H1 (cell line): ENCODE results near the gene RELCH. TPM values are rescaled to one million over a fixed set of nuclear protein-coding genes. Genes with fewer than 3 reads are reported as not detected.

ENCODE experiments used
- CTCF ChIA-PET: fragments of 300-600 bp; sonication (Branson Sonifier 250); formaldehyde crosslinking; loops from one replicate; lab custom pipeline; 2021; ENCODE audit not compliant: partially characterized antibody; lab: Charles Lee
- POLR2A ChIA-PET: fragments of 300-600 bp; sonication (Branson Sonifier 250); formaldehyde crosslinking; loops from one replicate; lab custom pipeline; 2021; ENCODE audit warnings: inconsistent platforms; ENCODE audit not compliant: partially characterized antibody; lab: Charles Lee
- DNase-seq, 2 experiments: peaks; one replicate each; pipeline versions ENCODE4 v3.0.0 to v3.0.0-alpha.2; 2010 to 2022; ENCODE audit warnings: low spot score in 2 of 2, low read depth in 1 of 2, mixed read lengths in 1 of 2
- FAIRE-seq: peaks from 2 replicates; lab custom pipeline; 2011; peaks lifted over from hg19 to GRCh38; lab: Jason Lieb, UNC
- H2AFZ ChIP-seq: 2 replicates; pipeline ENCODE4 v1.8.1; 2012; ENCODE audit warnings: low read length, inconsistent platforms
- H2AK5ac ChIP-seq: 2 replicates; pipeline ENCODE4 v1.6.1; 2013; ENCODE audit warnings: low read depth, low read length
- H2BK120ac ChIP-seq: replicated peaks from 2 replicates; pipeline ENCODE3; 2013; ENCODE audit warnings: low read depth, low read length, inconsistent platforms
- H2BK12ac ChIP-seq: 2 replicates; pipeline ENCODE4 v1.6.1; 2013; ENCODE audit warnings: low read depth, low read length
- H2BK15ac ChIP-seq: 2 replicates; pipeline ENCODE4 v1.6.1; 2013; ENCODE audit warnings: low read length
- H2BK20ac ChIP-seq: 2 replicates; pipeline ENCODE4 v1.6.1; 2013; ENCODE audit warnings: low read length
- H2BK5ac ChIP-seq: 2 replicates; pipeline ENCODE4 v1.6.1; 2013; ENCODE audit warnings: low read depth, low read length
- H3K14ac ChIP-seq: 2 replicates; pipeline ENCODE4 v1.6.1; 2013; ENCODE audit warnings: inconsistent platforms; ENCODE audit not compliant: insufficient read length
- H3K18ac ChIP-seq: 2 replicates; pipeline ENCODE4 v1.6.1; 2013; ENCODE audit warnings: low read length; ENCODE audit errors: extremely low read depth
- H3K23ac ChIP-seq: 2 replicates; pipeline ENCODE4 v1.6.1; 2013; ENCODE audit warnings: inconsistent platforms; ENCODE audit not compliant: insufficient read length
- H3K23me2 ChIP-seq: 2 replicates; pipeline ENCODE4 v1.6.1; 2013; ENCODE audit warnings: low read depth, low read length
- H3K27ac ChIP-seq: 2 replicates; pipeline ENCODE4 v1.6.1; 2011; ENCODE audit warnings: low read depth, low read length, inconsistent platforms
- H3K27me3 ChIP-seq, 4 experiments: replicated peaks in 1 of 4; 1 replicate in 1 of 4; 2 replicates in 3 of 4; pipeline versions ENCODE4 v1.6.1 to v1.8.1; 2011 to 2013; ENCODE audit warnings: low read length in 3 of 4, mild to moderate bottlenecking in 3 of 4, inconsistent platforms in 2 of 4, mixed read lengths in 2 of 4, moderate library complexity in 1 of 4; ENCODE audit not compliant: control insufficient read depth in 3 of 4, insufficient read depth in 3 of 4; ENCODE audit errors: extremely low read depth in 1 of 4
- H3K36me3 ChIP-seq, 4 experiments: 2 replicates each; pipeline versions ENCODE4 v1.6.1 to v1.8.1; 2011 to 2013; ENCODE audit warnings: mild to moderate bottlenecking in 4 of 4, low read length in 3 of 4, moderate library complexity in 2 of 4, control low read depth in 1 of 4, inconsistent platforms in 1 of 4; ENCODE audit not compliant: insufficient read depth in 4 of 4, control insufficient read depth in 2 of 4
- H3K4ac ChIP-seq: replicated peaks from 2 replicates; pipeline ENCODE3; 2013; ENCODE audit warnings: low read length, low read depth, mixed read lengths, inconsistent platforms; ENCODE audit not compliant: insufficient read length
- H3K4me1 ChIP-seq, 4 experiments: replicated peaks in 1 of 4; 1 replicate in 1 of 4; 2 replicates in 3 of 4; pipeline versions ENCODE4 v1.6.1 to v1.8.1; 2011 to 2013; ENCODE audit warnings: low read length in 3 of 4, inconsistent platforms in 2 of 4, mixed read lengths in 1 of 4; ENCODE audit not compliant: insufficient read depth in 4 of 4, control insufficient read depth in 3 of 4
- H3K4me2 ChIP-seq, 2 experiments: 2 replicates each; pipeline versions ENCODE4 v1.6.1 to v1.8.1; 2011 to 2013; ENCODE audit warnings: low read depth in 2 of 2, low read length in 2 of 2, control low read depth in 1 of 2, inconsistent platforms in 1 of 2, mild to moderate bottlenecking in 1 of 2; ENCODE audit not compliant: insufficient read depth in 1 of 2
- H3K4me3 ChIP-seq, 4 experiments: fragments of 200-600, 300-600 bp in 1 of 4; sonication (generic), shearing (Covaris generic), sonication (Bioruptor Twin) in 1 of 4; 2 replicates each; pipeline versions ENCODE4 v1.5.1 to v1.8.1; 2011 to 2016; ENCODE audit warnings: low read length in 4 of 4, low read depth in 3 of 4, control low read depth in 2 of 4, inconsistent platforms in 2 of 4, mild to moderate bottlenecking in 2 of 4, mixed read lengths in 1 of 4, moderate library complexity in 1 of 4; ENCODE audit not compliant: insufficient read depth in 2 of 4; ENCODE audit errors: extremely low read depth in 1 of 4
- H3K56ac ChIP-seq: replicated peaks from 2 replicates; pipeline ENCODE3; 2013; ENCODE audit warnings: low read depth, mild to moderate bottlenecking, mixed read lengths, low read length, inconsistent platforms; ENCODE audit not compliant: insufficient read length
- H3K79me1 ChIP-seq: 2 replicates; pipeline ENCODE4 v1.6.1; 2013; ENCODE audit warnings: low read depth, low read length, control low read depth
- H3K79me2 ChIP-seq, 2 experiments: 2 replicates each; pipeline versions ENCODE4 v1.6.1 to v1.8.1; 2012 to 2013; ENCODE audit warnings: low read length in 2 of 2, mild to moderate bottlenecking in 2 of 2, inconsistent platforms in 1 of 2; ENCODE audit not compliant: insufficient read depth in 2 of 2, control insufficient read depth in 1 of 2
- H3K9ac ChIP-seq, 4 experiments: replicated peaks in 1 of 4; 1 replicate in 1 of 4; 2 replicates in 3 of 4; pipeline versions ENCODE4 v1.6.1 to v1.8.1; 2011 to 2013; ENCODE audit warnings: low read depth in 3 of 4, low read length in 3 of 4, control low read depth in 2 of 4, mild to moderate bottlenecking in 2 of 4, moderate library complexity in 2 of 4, inconsistent platforms in 1 of 4; ENCODE audit errors: extremely low read depth in 1 of 4
- H3K9me3 ChIP-seq, 2 experiments: 2 replicates each; pipeline versions ENCODE4 v1.6.1 to v1.8.1; 2012 to 2013; ENCODE audit warnings: mild to moderate bottlenecking in 2 of 2, moderate library complexity in 2 of 2, control low read depth in 1 of 2, inconsistent platforms in 1 of 2, low read depth in 1 of 2, low read length in 1 of 2, mixed read lengths in 1 of 2; ENCODE audit not compliant: insufficient read depth in 2 of 2
- H4K20me1 ChIP-seq, 2 experiments: replicated peaks in 1 of 2; 2 replicates each; pipeline versions ENCODE3 to v1.8.1; 2011 to 2013; ENCODE audit warnings: inconsistent platforms in 2 of 2, low read length in 2 of 2, mild to moderate bottlenecking in 1 of 2; ENCODE audit not compliant: insufficient read depth in 2 of 2, control insufficient read depth in 1 of 2
- H4K5ac ChIP-seq: 2 replicates; pipeline ENCODE4 v1.6.1; 2013; ENCODE audit warnings: low read length, low read depth, mixed read lengths, inconsistent platforms; ENCODE audit not compliant: insufficient read length
- H4K8ac ChIP-seq: 2 replicates; pipeline ENCODE4 v1.8.0; 2013; ENCODE audit warnings: mild to moderate bottlenecking, moderate library complexity, low read length, inconsistent platforms; ENCODE audit not compliant: insufficient read depth; ENCODE audit errors: extremely low read depth
- H4K91ac ChIP-seq: replicated peaks from 2 replicates; pipeline ENCODE3; 2013; ENCODE audit warnings: low read length, mixed read lengths, inconsistent platforms; ENCODE audit not compliant: insufficient read length
- BACH1 ChIP-seq: IDR thresholded peaks from 2 replicates; pipeline ENCODE4 v1.6.1; 2012; ENCODE audit warnings: low read length, improper control_type of control experiment
- SIRT6 ChIP-seq: IDR thresholded peaks from one replicate; pipeline ENCODE4 v1.7.1; 2012; ENCODE audit warnings: low read length, inconsistent platforms
- WGBS, 2 experiments: shearing (Covaris generic) in 1 of 2; methylation state at CpG; one replicate each; pipeline versions ENCODE4 v1.1.6 to v1.1.7; 2013 to 2015; ENCODE audit warnings: low lambda C conversion rate in 2 of 2, mixed read lengths in 2 of 2, inconsistent platforms in 1 of 2, low coverage in 1 of 2, missing lambda C conversion rate in 1 of 2; ENCODE audit not compliant: insufficient replicate concordance in 2 of 2, insufficient coverage in 1 of 2, insufficient read length in 1 of 2; ENCODE audit errors: extremely low coverage in 1 of 2, missing lambda C conversion rate in 1 of 2; 5-methylcytosine and 5-hydroxymethylcytosine counted together
- polyA plus RNA-seq, 7 experiments: library from polyadenylated mRNA; depleted of rRNA in 3 of 7; stranded (reverse) in 5 of 7; unstranded in 2 of 7; fragments of >200 nt in 5 of 7; fragments of 200-250 nt in 2 of 7; gene quantifications; 1 replicate in 5 of 7; 2 replicates in 1 of 7; 4 replicates in 1 of 7; pipeline versions ENCODE4 v1.2.1 to v1.2.3, GENCODE V29; 2011 to 2013; ENCODE audit warnings: missing spikeins in 2 of 7, mixed read lengths in 2 of 7
- total RNA-seq: library from RNA; stranded (reverse); fragmentation: NEBNext Ultra II Directional; extraction: Animal tissue kit (Norgen Biotek cat#: 25700); gene quantifications from 2 replicates; pipeline ENCODE4 v1.2.1, GENCODE V29; 2021

RELCH gene
- total and polyA plus RNA-seq, 2 of the 8 experiments (the other 6 are each of a cell fraction or from before 2014, with no cell fraction given) = 7.3 to 26.9 TPM

GRCh38 chr18:62338446-62339105, 151.5 kb downstream of the RELCH start:
- Histone ChIP-seq H3K18ac (no peak overlapping the region), H2BK120ac (no peak overlapping the region), H3K9ac (no peak overlapping the region), H3K4me1 (peaks cover 3 to 19% (median 14%) of the 10 kb centered on the region in 4 experiments), H4K8ac (no peak overlapping the region), H2AK5ac (no peak overlapping the region), H3K27ac (no peak overlapping the region), H2BK5ac (no peak overlapping the region), H3K36me3 (no peaks in the 10 kb centered on the region), H3K23ac (no peak overlapping the region), H2AFZ (no peak overlapping the region), H2BK15ac (no peak overlapping the region; the same call in 1 of the 2 replicates), H3K4ac (no peak overlapping the region), H3K23me2 (no peaks in the 10 kb centered on the region), H4K5ac (no peak overlapping the region), H2BK12ac (no peak overlapping the region; the same call in 1 of the 2 replicates), H3K4me2 (peak overlapping the region; percentile 64 to 84), H3K79me1 (peaks cover under 1% of the 10 kb centered on the region; the same call in 1 of the 2 replicates), H3K9me3 (no peaks in the 10 kb centered on the region), H2BK20ac (no peak overlapping the region), H3K79me2 (peaks cover 0 to 29% of the 10 kb centered on the region in 2 experiments; a peak in 2 of 4 replicates), H3K14ac (no peak overlapping the region), H3K56ac (no peak overlapping the region), H3K27me3 (no peaks in the 10 kb centered on the region), H3K4me3 (peak overlapping the region in 3 of 4 experiments; percentile 10 to 48 (median 27); a peak in 7 of 8 replicates), H4K20me1 (no peaks in the 10 kb centered on the region), H4K91ac (no peak overlapping the region)
- ChIA-PET POLR2A (interaction anchor here (1.8 to 2.4 kb wide), 2 partner anchors 9 to 13 kb away, joined by 7 to 13 read pairs; partner anchors contain the start of gene TNFRSF11A), CTCF (interaction anchor here (0.8 to 3.0 kb wide), 4 partner anchors 14 to 87 kb away, joined by 3 to 14 read pairs (median 4); partner anchors contain the start of gene TNFRSF11A)
- peak; percentile 65 for FAIRE-seq
- 36% methylated on average over 10 of the region's 10 CpGs; no CpG with 5 or more reads in 1 of the 2 experiments for WGBS, 2 experiments
- DNase-seq = peak in 1 of 2 experiments; percentile 20
- TF ChIP-seq BACH1 (no peak), SIRT6 (no peak)
